OCI-LY7 (cell line): ENCODE results near the gene H1-8.

ENCODE experiments used
- EZH2phosphoT487 ChIP-seq: fragments of 200-600 bp; sonication (generic); IDR thresholded peaks from 2 replicates; pipeline ENCODE4 v1.6.1; 2018; ENCODE audit warnings: low read depth, borderline replicate concordance, mild to moderate bottlenecking, mixed run types, antibody characterized with exemption, low read length, moderate library complexity, mixed read lengths
- TF ChIP-seq, protein P1 (sequence below): fragments of 200-600 bp; sonication (generic); conservative IDR thresholded peaks from 2 replicates; pipeline ENCODE4 v1.5.1; 2014; ENCODE audit warnings: mild to moderate bottlenecking, antibody characterized with exemption, low read length, moderate library complexity, mixed read lengths

- TF ChIP-seq, protein P1, sequence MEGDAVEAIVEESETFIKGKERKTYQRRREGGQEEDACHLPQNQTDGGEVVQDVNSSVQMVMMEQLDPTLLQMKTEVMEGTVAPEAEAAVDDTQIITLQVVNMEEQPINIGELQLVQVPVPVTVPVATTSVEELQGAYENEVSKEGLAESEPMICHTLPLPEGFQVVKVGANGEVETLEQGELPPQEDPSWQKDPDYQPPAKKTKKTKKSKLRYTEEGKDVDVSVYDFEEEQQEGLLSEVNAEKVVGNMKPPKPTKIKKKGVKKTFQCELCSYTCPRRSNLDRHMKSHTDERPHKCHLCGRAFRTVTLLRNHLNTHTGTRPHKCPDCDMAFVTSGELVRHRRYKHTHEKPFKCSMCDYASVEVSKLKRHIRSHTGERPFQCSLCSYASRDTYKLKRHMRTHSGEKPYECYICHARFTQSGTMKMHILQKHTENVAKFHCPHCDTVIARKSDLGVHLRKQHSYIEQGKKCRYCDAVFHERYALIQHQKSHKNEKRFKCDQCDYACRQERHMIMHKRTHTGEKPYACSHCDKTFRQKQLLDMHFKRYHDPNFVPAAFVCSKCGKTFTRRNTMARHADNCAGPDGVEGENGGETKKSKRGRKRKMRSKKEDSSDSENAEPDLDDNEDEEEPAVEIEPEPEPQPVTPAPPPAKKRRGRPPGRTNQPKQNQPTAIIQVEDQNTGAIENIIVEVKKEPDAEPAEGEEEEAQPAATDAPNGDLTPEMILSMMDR = no peak
- no peak for TF ChIP-seq EZH2phosphoT487
Observed at GRCh38 chr3:129579991-129580390, 37.0 kb downstream of the H1-8 start.
